Measurements from ENCODE around the gene SCFD2. TPM values are rescaled to one million over a fixed set of nuclear protein-coding genes. Genes with fewer than 3 reads are reported as not detected.

Gene SCFD2
- total RNA-seq, 1 experiment from 2014 or later = 7.4 TPM

DNA sequence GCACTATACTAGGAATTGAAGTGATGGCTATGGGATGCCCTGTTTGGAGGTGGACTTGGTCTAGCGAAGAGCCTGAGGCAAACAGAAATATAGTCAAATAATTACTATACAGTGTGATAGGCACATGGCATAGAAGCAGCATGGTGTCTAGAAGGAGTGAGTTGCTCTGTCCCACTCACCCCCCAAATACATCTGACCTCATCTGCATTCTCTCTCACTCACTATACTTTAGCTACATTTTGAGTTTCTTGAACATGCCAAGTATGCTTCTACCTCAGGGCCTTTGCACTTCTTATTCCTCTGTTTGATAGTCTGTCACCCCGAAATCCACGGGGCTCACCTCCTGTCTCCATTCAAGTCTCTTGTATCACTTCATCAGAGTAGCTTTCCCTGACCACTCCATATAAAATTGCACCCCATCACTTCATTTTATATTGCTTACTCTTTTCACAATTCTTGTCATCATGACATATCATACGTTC is 9.0 kb upstream of the SCFD2 start:
- intact Hi-C loops (cut with micrococcal nuclease; ENCODE audit: unreplicated experiment) = no loop called here
- no peaks in the 10 kb centered on the region for H3K27me3 ChIP-seq (ENCODE audit: control insufficient read depth, insufficient read depth, low read length)
- H3K27ac ChIP-seq (ENCODE audit: low read length) = no peak overlapping the region
- in situ Hi-C loops (cut with HindIII; ENCODE audit: low pct_unique_long_range_greater_than_20kb, low sequenced_read_pairs) = no loop called here
- ATAC-seq (no peak), DNase-seq (ENCODE audit: low read depth, low spot score) (no peak)
- peaks cover 4% of the 10 kb centered on the region; the same call in 1 of the 2 replicates for H3K36me3 ChIP-seq (ENCODE audit: control insufficient read depth, insufficient read depth, low read length)
- ChIA-PET POLR2A (no interaction called here), CTCF (no interaction called here)
- H3K4me1 ChIP-seq (ENCODE audit: control insufficient read depth, insufficient read depth, low read length) = peaks cover 14% of the 10 kb centered on the region; the same call in 1 of the 2 replicates
- BruUV-seq (replicated peaks) = no TSS peak
- no peak overlapping the region for H3K4me3 ChIP-seq (ENCODE audit: low read depth in 2 of 2, low read length in 2 of 2)
- TF ChIP-seq, protein P1, sequence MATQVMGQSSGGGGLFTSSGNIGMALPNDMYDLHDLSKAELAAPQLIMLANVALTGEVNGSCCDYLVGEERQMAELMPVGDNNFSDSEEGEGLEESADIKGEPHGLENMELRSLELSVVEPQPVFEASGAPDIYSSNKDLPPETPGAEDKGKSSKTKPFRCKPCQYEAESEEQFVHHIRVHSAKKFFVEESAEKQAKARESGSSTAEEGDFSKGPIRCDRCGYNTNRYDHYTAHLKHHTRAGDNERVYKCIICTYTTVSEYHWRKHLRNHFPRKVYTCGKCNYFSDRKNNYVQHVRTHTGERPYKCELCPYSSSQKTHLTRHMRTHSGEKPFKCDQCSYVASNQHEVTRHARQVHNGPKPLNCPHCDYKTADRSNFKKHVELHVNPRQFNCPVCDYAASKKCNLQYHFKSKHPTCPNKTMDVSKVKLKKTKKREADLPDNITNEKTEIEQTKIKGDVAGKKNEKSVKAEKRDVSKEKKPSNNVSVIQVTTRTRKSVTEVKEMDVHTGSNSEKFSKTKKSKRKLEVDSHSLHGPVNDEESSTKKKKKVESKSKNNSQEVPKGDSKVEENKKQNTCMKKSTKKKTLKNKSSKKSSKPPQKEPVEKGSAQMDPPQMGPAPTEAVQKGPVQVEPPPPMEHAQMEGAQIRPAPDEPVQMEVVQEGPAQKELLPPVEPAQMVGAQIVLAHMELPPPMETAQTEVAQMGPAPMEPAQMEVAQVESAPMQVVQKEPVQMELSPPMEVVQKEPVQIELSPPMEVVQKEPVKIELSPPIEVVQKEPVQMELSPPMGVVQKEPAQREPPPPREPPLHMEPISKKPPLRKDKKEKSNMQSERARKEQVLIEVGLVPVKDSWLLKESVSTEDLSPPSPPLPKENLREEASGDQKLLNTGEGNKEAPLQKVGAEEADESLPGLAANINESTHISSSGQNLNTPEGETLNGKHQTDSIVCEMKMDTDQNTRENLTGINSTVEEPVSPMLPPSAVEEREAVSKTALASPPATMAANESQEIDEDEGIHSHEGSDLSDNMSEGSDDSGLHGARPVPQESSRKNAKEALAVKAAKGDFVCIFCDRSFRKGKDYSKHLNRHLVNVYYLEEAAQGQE (IDR thresholded peaks at IDR 0.05; ENCODE audit: insufficient read depth in 1 of 2, low read depth in 2 of 2, low read length in 1 of 2) = no peak
- no peak for TF ChIP-seq TCF7L2 (IDR thresholded peaks at IDR 0.05; ENCODE audit: low read depth, low read length)
- TF ChIP-seq SIN3A (IDR thresholded peaks at IDR 0.05; ENCODE audit: borderline replicate concordance, insufficient read depth, low read depth, low read length) = no peak
- TF ChIP-seq POLR2AphosphoS5 (IDR thresholded peaks at IDR 0.05; ENCODE audit: low read depth, low read length) = no peak
- TF ChIP-seq, protein P2, sequence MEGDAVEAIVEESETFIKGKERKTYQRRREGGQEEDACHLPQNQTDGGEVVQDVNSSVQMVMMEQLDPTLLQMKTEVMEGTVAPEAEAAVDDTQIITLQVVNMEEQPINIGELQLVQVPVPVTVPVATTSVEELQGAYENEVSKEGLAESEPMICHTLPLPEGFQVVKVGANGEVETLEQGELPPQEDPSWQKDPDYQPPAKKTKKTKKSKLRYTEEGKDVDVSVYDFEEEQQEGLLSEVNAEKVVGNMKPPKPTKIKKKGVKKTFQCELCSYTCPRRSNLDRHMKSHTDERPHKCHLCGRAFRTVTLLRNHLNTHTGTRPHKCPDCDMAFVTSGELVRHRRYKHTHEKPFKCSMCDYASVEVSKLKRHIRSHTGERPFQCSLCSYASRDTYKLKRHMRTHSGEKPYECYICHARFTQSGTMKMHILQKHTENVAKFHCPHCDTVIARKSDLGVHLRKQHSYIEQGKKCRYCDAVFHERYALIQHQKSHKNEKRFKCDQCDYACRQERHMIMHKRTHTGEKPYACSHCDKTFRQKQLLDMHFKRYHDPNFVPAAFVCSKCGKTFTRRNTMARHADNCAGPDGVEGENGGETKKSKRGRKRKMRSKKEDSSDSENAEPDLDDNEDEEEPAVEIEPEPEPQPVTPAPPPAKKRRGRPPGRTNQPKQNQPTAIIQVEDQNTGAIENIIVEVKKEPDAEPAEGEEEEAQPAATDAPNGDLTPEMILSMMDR (IDR thresholded peaks at IDR 0.05) = no peak
- no peaks in the 10 kb centered on the region for H3K9me3 ChIP-seq (ENCODE audit: control insufficient read depth, insufficient read depth, low read depth, low read length)

- no peak for DNase-seq (ENCODE audit: low read depth, low spot score)
- Histone ChIP-seq H3K4me1 (ENCODE audit: control insufficient read depth, insufficient read depth, low read length) (peaks cover 4% of the 10 kb centered on the region; the same call in 1 of the 2 replicates), H3K36me3 (ENCODE audit: control insufficient read depth, insufficient read depth, low read length) (no peaks in the 10 kb centered on the region), H3K27ac (ENCODE audit: low read length) (no peak overlapping the region), H3K9me3 (ENCODE audit: control insufficient read depth, insufficient read depth, low read depth, low read length) (no peaks in the 10 kb centered on the region), H3K4me3 (ENCODE audit: low read depth in 2 of 2, low read length in 2 of 2) (no peak overlapping the region), H3K27me3 (ENCODE audit: control insufficient read depth, insufficient read depth, low read length) (no peaks in the 10 kb centered on the region; the same call in 1 of the 2 replicates)
- ChIA-PET CTCF (no interaction called here), POLR2A (no interaction called here)
- TF ChIP-seq POLR2AphosphoS5 (IDR thresholded peaks at IDR 0.05; ENCODE audit: low read depth, low read length) (no peak), TCF7L2 (IDR thresholded peaks at IDR 0.05; ENCODE audit: low read depth, low read length) (no peak), SIN3A (IDR thresholded peaks at IDR 0.05; ENCODE audit: borderline replicate concordance, insufficient read depth, low read depth, low read length) (no peak)
- TF ChIP-seq, protein P2 (IDR thresholded peaks at IDR 0.05) = no peak
- TF ChIP-seq, protein P1 (IDR thresholded peaks at IDR 0.05; ENCODE audit: insufficient read depth in 1 of 2, low read depth in 2 of 2, low read length in 1 of 2) = no peak
- ATAC-seq = no peak
- no TSS peak for BruUV-seq (replicated peaks)
- in situ Hi-C loops (cut with HindIII; ENCODE audit: low pct_unique_long_range_greater_than_20kb, low sequenced_read_pairs) = no loop called here
- intact Hi-C loops (cut with micrococcal nuclease; ENCODE audit: unreplicated experiment) = no loop called here
These were observed 6.1 kb upstream of the SCFD2 start for GRCh38 chr4:53371843-53372521.
